Measurements from ENCODE around the gene CFD.
"Not testable (repeated sequence)": the region's sequence is repeated elsewhere in the genome, so short reads cannot be mapped to it uniquely, and the experiment has no call there.

Gene CFD

GRCh38 chr19:853014-853585 lies 6.4 kb upstream of the CFD start:
- Mint-ChIP-seq H3K27me3 (peaks cover 19 to 46% of the 10 kb centered on the region in 2 donors), H3K4me3 (no peak overlapping the region), H3K4me1 (no peaks in the 10 kb centered on the region), H3K36me3 (no peaks in the 10 kb centered on the region), H3K27ac (no peak overlapping the region), H3K9me3 (peaks cover 0 to 1% of the 10 kb centered on the region in 2 donors)
- DNase-seq (no peak), ATAC-seq (replicated peaks) (no peak)

- H3K4me1 Mint-ChIP-seq; H3K36me3 Mint-ChIP-seq; H3K9me3 Mint-ChIP-seq; DNase-seq; ATAC-seq (replicated peaks); H3K4me3 Mint-ChIP-seq; H3K27ac Mint-ChIP-seq: not testable (repeated sequence)
- H3K27me3 Mint-ChIP-seq: peaks cover 20 to 44% of the 10 kb centered on the region in 2 donors
Observed at GRCh38 chr19:853614-854220, 5.7 kb upstream of the CFD start.

GRCh38 chr19:854549-854948 lies 4.9 kb upstream of the CFD start:
- no peak overlapping the region for H3K4me3 Mint-ChIP-seq
- H3K4me1 Mint-ChIP-seq: peaks cover 0 to 1% of the 10 kb centered on the region in 2 donors
- H3K9me3 Mint-ChIP-seq: peaks cover 0 to 1% of the 10 kb centered on the region in 2 donors
- peaks cover 20 to 45% of the 10 kb centered on the region in 2 donors for H3K27me3 Mint-ChIP-seq
- no peak for DNase-seq
- H3K36me3 Mint-ChIP-seq: no peaks in the 10 kb centered on the region
- ATAC-seq (replicated peaks): no peak
- no peak overlapping the region for H3K27ac Mint-ChIP-seq

GRCh38 chr19:855142-855541 lies 4.3 kb upstream of the CFD start:
- ATAC-seq (replicated peaks): no peak
- peaks cover 0 to 7% of the 10 kb centered on the region in 2 donors for H3K4me1 Mint-ChIP-seq
- H3K36me3 Mint-ChIP-seq: no peaks in the 10 kb centered on the region
- DNase-seq: no peak
- no peak overlapping the region for H3K4me3 Mint-ChIP-seq
- H3K9me3 Mint-ChIP-seq: peaks cover 0 to 1% of the 10 kb centered on the region in 2 donors
- H3K27me3 Mint-ChIP-seq: peaks cover 20 to 46% of the 10 kb centered on the region in 2 donors
- H3K27ac Mint-ChIP-seq: no peak overlapping the region

- Mint-ChIP-seq H3K36me3 (no peaks in the 10 kb centered on the region), H3K27me3 (peaks cover 16 to 42% of the 10 kb centered on the region in 2 donors), H3K4me1 (peaks cover 0 to 7% of the 10 kb centered on the region in 2 donors), H3K27ac (no peak overlapping the region), H3K9me3 (peaks cover 0 to 1% of the 10 kb centered on the region in 2 donors), H3K4me3 (no peak overlapping the region)
- DNase-seq (no peak), ATAC-seq (replicated peaks) (no peak)
Observed at GRCh38 chr19:855566-856120, 3.8 kb upstream of the CFD start.

- Mint-ChIP-seq H3K4me1 (peaks cover 6 to 17% of the 10 kb centered on the region in 2 donors), H3K27me3 (peaks cover 11 to 34% of the 10 kb centered on the region in 2 donors), H3K9me3 (peaks cover 0 to 1% of the 10 kb centered on the region in 2 donors), H3K36me3 (no peaks in the 10 kb centered on the region), H3K4me3 (no peak overlapping the region), H3K27ac (no peak overlapping the region)
- no peak for DNase-seq
- ATAC-seq (replicated peaks): no peak
Observed at GRCh38 chr19:858284-858683, 1.2 kb upstream of the CFD start.

GRCh38 chr19:861141-861755 lies 1.8 kb downstream of the CFD start:
- Mint-ChIP-seq H3K9me3 (peaks cover 0 to 1% of the 10 kb centered on the region in 2 donors), H3K4me3 (peak overlapping the region; percentile 33 to 57), H3K36me3 (peaks cover 0 to 4% of the 10 kb centered on the region in 2 donors), H3K27ac (peak overlapping the region; percentile 37), H3K27me3 (peaks cover 11 to 34% of the 10 kb centered on the region in 2 donors), H3K4me1 (peaks cover 10 to 27% of the 10 kb centered on the region in 2 donors)
- ATAC-seq (replicated peaks): no peak
- no peak for DNase-seq

- no peak for DNase-seq
- Mint-ChIP-seq H3K27ac (peak overlapping the region; percentile 77), H3K4me3 (peak overlapping the region; percentile 67 to 70), H3K36me3 (peaks cover 0 to 4% of the 10 kb centered on the region in 2 donors), H3K4me1 (peaks cover 10 to 27% of the 10 kb centered on the region in 2 donors), H3K9me3 (peaks cover 0 to 1% of the 10 kb centered on the region in 2 donors), H3K27me3 (peaks cover 11 to 34% of the 10 kb centered on the region in 2 donors)
- ATAC-seq (replicated peaks): peak; percentile 26 to 33
Observed at GRCh38 chr19:861756-862580, 2.5 kb downstream of the CFD start.

- Mint-ChIP-seq H3K4me1 (peaks cover 10 to 32% of the 10 kb centered on the region in 2 donors), H3K27ac (peak overlapping the region; percentile 86), H3K36me3 (peaks cover 6 to 10% of the 10 kb centered on the region in 2 donors), H3K4me3 (peak overlapping the region; percentile 70 to 74), H3K27me3 (peaks cover 11 to 30% of the 10 kb centered on the region in 2 donors), H3K9me3 (no peaks in the 10 kb centered on the region)
- DNase-seq (peak; percentile 54), ATAC-seq (replicated peaks) (peak; percentile 52 to 59)
Observed at GRCh38 chr19:862581-863314, 3.3 kb downstream of the CFD start.

- Mint-ChIP-seq H3K27ac (peak overlapping the region; percentile 86), H3K9me3 (no peaks in the 10 kb centered on the region), H3K4me3 (peak overlapping the region; percentile 64 to 74), H3K36me3 (peaks cover 9 to 11% of the 10 kb centered on the region in 2 donors), H3K27me3 (peaks cover 10 to 25% of the 10 kb centered on the region in 2 donors), H3K4me1 (peaks cover 10 to 32% of the 10 kb centered on the region in 2 donors)
- no peak for ATAC-seq (replicated peaks)
- no peak for DNase-seq
Observed at GRCh38 chr19:863315-863620, 3.8 kb downstream of the CFD start.

- ATAC-seq (replicated peaks) (no peak), DNase-seq (no peak)
- Mint-ChIP-seq H3K27ac (no peak overlapping the region), H3K9me3 (peaks cover 0 to 1% of the 10 kb centered on the region in 2 donors), H3K36me3 (peaks cover 32 to 39% of the 10 kb centered on the region in 2 donors), H3K27me3 (peaks cover 5 to 8% of the 10 kb centered on the region in 2 donors), H3K4me1 (peaks cover 12 to 25% of the 10 kb centered on the region in 2 donors), H3K4me3 (no peak overlapping the region)
Observed at GRCh38 chr19:866769-867300, 7.4 kb downstream of the CFD start.

GRCh38 chr19:867301-867793 lies 7.9 kb downstream of the CFD start:
- H3K36me3 Mint-ChIP-seq: peaks cover 36 to 41% of the 10 kb centered on the region in 2 donors
- H3K27me3 Mint-ChIP-seq: peaks cover 5 to 7% of the 10 kb centered on the region in 2 donors
- peak overlapping the region; percentile 60 for H3K27ac Mint-ChIP-seq
- H3K9me3 Mint-ChIP-seq: peaks cover 0 to 1% of the 10 kb centered on the region in 2 donors
- ATAC-seq (replicated peaks) (no peak), DNase-seq (no peak)
- H3K4me3 Mint-ChIP-seq: no peak overlapping the region
- H3K4me1 Mint-ChIP-seq: peaks cover 16 to 28% of the 10 kb centered on the region in 2 donors

- Mint-ChIP-seq H3K4me3 (no peak overlapping the region), H3K27ac (peak overlapping the region; percentile 60), H3K9me3 (peaks cover 0 to 1% of the 10 kb centered on the region in 2 donors), H3K36me3 (peaks cover 40 to 41% of the 10 kb centered on the region in 2 donors), H3K27me3 (peaks cover 0 to under 1% of the 10 kb centered on the region in 2 donors), H3K4me1 (peaks cover 16 to 28% of the 10 kb centered on the region in 2 donors)
- ATAC-seq (replicated peaks) (no peak), DNase-seq (no peak)
Observed at GRCh38 chr19:867855-868457, 8.5 kb downstream of the CFD start.

Measured in stimulated activated naive B cell treated with anti-CD40 and anti-IgM and Interleukin-4, amounts not matched to agents 10 μg/mL and 1 μg/mL and 100 μg/mL, for 72 hours (primary cell).